ENCODE measurements around the gene MYB. TPM values are rescaled to one million over a fixed set of nuclear protein-coding genes. Genes with fewer than 3 reads are reported as not detected.
"Not testable (repeated sequence)": the region's sequence is repeated elsewhere in the genome, so short reads cannot be mapped to it uniquely, and the experiment has no call there.

The MYB gene
- total and polyA plus RNA-seq, 5 donors = 0.12 to 0.14 TPM; not detected in 3

GRCh38 chr6:135235716-135236115 is 54.6 kb downstream of the MYB start:
- intact Hi-C loops (cut with DNase I) = no loop called here
- 73% methylated on average over 5 of the region's 5 CpGs for WGBS
- no peak for DNase-seq
- Histone ChIP-seq H3K4me1 (ENCODE audit: control insufficient read depth, insufficient read depth, low read length) (no peaks in the 10 kb centered on the region), H3K27ac (ENCODE audit: low read length) (no peak overlapping the region), H3K27me3 (ENCODE audit: control insufficient read depth, insufficient read depth) (no peaks in the 10 kb centered on the region), H3K9me3 (ENCODE audit: control insufficient read depth, low read length) (no peaks in the 10 kb centered on the region), H3K4me3 (ENCODE audit: low read length) (no peak overlapping the region)
- no peak for ATAC-seq

GRCh38 chr6:135236319-135236718 is 55.2 kb downstream of the MYB start:
- WGBS = 70% methylated on average over 1 of the region's 1 CpG
- Histone ChIP-seq H3K27me3 (ENCODE audit: control insufficient read depth, insufficient read depth) (no peaks in the 10 kb centered on the region), H3K4me3 (ENCODE audit: low read length) (no peak overlapping the region), H3K9me3 (ENCODE audit: control insufficient read depth, low read length) (no peaks in the 10 kb centered on the region), H3K4me1 (ENCODE audit: control insufficient read depth, insufficient read depth, low read length) (no peaks in the 10 kb centered on the region), H3K27ac (ENCODE audit: low read length) (no peak overlapping the region)
- ATAC-seq (no peak), DNase-seq (no peak)
- intact Hi-C loops (cut with DNase I) = no loop called here

- no peak for DNase-seq
- Histone ChIP-seq H3K4me1 (ENCODE audit: control insufficient read depth, insufficient read depth, low read length) (no peaks in the 10 kb centered on the region), H3K4me3 (ENCODE audit: low read length) (no peak overlapping the region), H3K27ac (ENCODE audit: low read length) (no peak overlapping the region), H3K27me3 (ENCODE audit: control insufficient read depth, insufficient read depth) (no peaks in the 10 kb centered on the region), H3K9me3 (ENCODE audit: control insufficient read depth, low read length) (no peaks in the 10 kb centered on the region)
- intact Hi-C loops (cut with DNase I) = no loop called here
- ATAC-seq = no peak
- 53% methylated on average over 6 of the region's 6 CpGs for WGBS
Measured at GRCh38 chr6:135236732-135237131, 55.6 kb downstream of the MYB start.

- no peaks in the 10 kb centered on the region for H3K9me3 ChIP-seq (ENCODE audit: control insufficient read depth, low read length)
- intact Hi-C loops (cut with DNase I) = no loop called here
- no peak for DNase-seq
- H3K4me1 ChIP-seq (ENCODE audit: control insufficient read depth, insufficient read depth, low read length) = no peaks in the 10 kb centered on the region
- H3K27me3 ChIP-seq (ENCODE audit: control insufficient read depth, insufficient read depth) = no peaks in the 10 kb centered on the region
- H3K4me3 ChIP-seq (ENCODE audit: low read length) = no peak overlapping the region
- ATAC-seq = no peak
- H3K27ac ChIP-seq (ENCODE audit: low read length) = no peak overlapping the region
- 87% methylated on average over 5 of the region's 5 CpGs for WGBS
Measured at GRCh38 chr6:135240711-135241110, 59.6 kb downstream of the MYB start.

- intact Hi-C loops (cut with DNase I) = no loop called here
- no peak overlapping the region for H3K4me3 ChIP-seq (ENCODE audit: low read length)
- no peaks in the 10 kb centered on the region for H3K27me3 ChIP-seq (ENCODE audit: control insufficient read depth, insufficient read depth)
- ATAC-seq (no peak), DNase-seq (no peak)
- no peaks in the 10 kb centered on the region for H3K9me3 ChIP-seq (ENCODE audit: control insufficient read depth, low read length)
- no peak overlapping the region for H3K27ac ChIP-seq (ENCODE audit: low read length)
- no peaks in the 10 kb centered on the region for H3K4me1 ChIP-seq (ENCODE audit: control insufficient read depth, insufficient read depth, low read length)
- 82% methylated on average over 7 of the region's 7 CpGs for WGBS
Measured at GRCh38 chr6:135243871-135244796, 63.0 kb downstream of the MYB start.

- Histone ChIP-seq H3K4me3 (ENCODE audit: low read length) (no peak overlapping the region), H3K27ac (ENCODE audit: low read length) (no peak overlapping the region), H3K4me1 (ENCODE audit: control insufficient read depth, insufficient read depth, low read length) (no peaks in the 10 kb centered on the region), H3K27me3 (ENCODE audit: control insufficient read depth, insufficient read depth) (no peaks in the 10 kb centered on the region), H3K9me3 (ENCODE audit: control insufficient read depth, low read length) (no peaks in the 10 kb centered on the region)
- ATAC-seq (no peak), DNase-seq (no peak)
- intact Hi-C loops (cut with DNase I) = no loop called here
- 92% methylated on average over 6 of the region's 6 CpGs for WGBS
Measured at GRCh38 chr6:135244805-135245204, 63.7 kb downstream of the MYB start.

- DNase-seq; ATAC-seq; intact Hi-C loops (cut with DNase I); H3K9me3 ChIP-seq (ENCODE audit: control insufficient read depth, low read length); H3K4me3 ChIP-seq (ENCODE audit: low read length); H3K27ac ChIP-seq (ENCODE audit: low read length); H3K27me3 ChIP-seq (ENCODE audit: control insufficient read depth, insufficient read depth); H3K4me1 ChIP-seq (ENCODE audit: control insufficient read depth, insufficient read depth, low read length): not testable (repeated sequence)
- WGBS = 88% methylated on average over 8 of the region's 8 CpGs
Measured at GRCh38 chr6:135246412-135247012, 65.4 kb downstream of the MYB start.

GRCh38 chr6:135250234-135250633 is 69.1 kb downstream of the MYB start:
- H3K27me3 ChIP-seq (ENCODE audit: control insufficient read depth, insufficient read depth) = no peaks in the 10 kb centered on the region
- intact Hi-C loops (cut with DNase I) = no loop called here
- no peaks in the 10 kb centered on the region for H3K9me3 ChIP-seq (ENCODE audit: control insufficient read depth, low read length)
- no peak for ATAC-seq
- H3K4me1 ChIP-seq (ENCODE audit: control insufficient read depth, insufficient read depth, low read length) = no peaks in the 10 kb centered on the region
- 87% methylated on average over 9 of the region's 9 CpGs for WGBS
- no peak for DNase-seq
- no peak overlapping the region for H3K4me3 ChIP-seq (ENCODE audit: low read length)
- H3K27ac ChIP-seq (ENCODE audit: low read length) = no peak overlapping the region

- H3K9me3 ChIP-seq (ENCODE audit: control insufficient read depth, low read length) = no peaks in the 10 kb centered on the region
- no peak overlapping the region for H3K27ac ChIP-seq (ENCODE audit: low read length)
- no peak overlapping the region for H3K4me3 ChIP-seq (ENCODE audit: low read length)
- no peaks in the 10 kb centered on the region for H3K27me3 ChIP-seq (ENCODE audit: control insufficient read depth, insufficient read depth)
- DNase-seq (no peak), ATAC-seq (no peak)
- no peaks in the 10 kb centered on the region for H3K4me1 ChIP-seq (ENCODE audit: control insufficient read depth, insufficient read depth, low read length)
- WGBS = 88% methylated on average over 9 of the region's 9 CpGs
- intact Hi-C loops (cut with DNase I) = no loop called here
Measured at GRCh38 chr6:135250751-135251497, 69.8 kb downstream of the MYB start.

- intact Hi-C loops (cut with DNase I) = no loop called here
- Histone ChIP-seq H3K9me3 (ENCODE audit: control insufficient read depth, low read length) (no peaks in the 10 kb centered on the region), H3K27me3 (ENCODE audit: control insufficient read depth, insufficient read depth) (no peaks in the 10 kb centered on the region), H3K27ac (ENCODE audit: low read length) (no peak overlapping the region), H3K4me1 (ENCODE audit: control insufficient read depth, insufficient read depth, low read length) (no peaks in the 10 kb centered on the region), H3K4me3 (ENCODE audit: low read length) (no peak overlapping the region)
- 66% methylated on average over 13 of the region's 13 CpGs for WGBS
- DNase-seq (no peak), ATAC-seq (no peak)
Measured at GRCh38 chr6:135251498-135252441, 70.7 kb downstream of the MYB start.
